ENCODE results near the gene SEPTIN7.
"Not testable (repeated sequence)": the region's sequence is repeated elsewhere in the genome, so short reads cannot be mapped to it uniquely, and the experiment has no call there.

SEPTIN7 gene

GRCh38 chr7:35800718-35801391, at the start of gene SEPTIN7:
TSS of gene SEPTIN7 (plus strand) at chr7:35801057. CDS start at chr7:35801210, 153 bp downstream.
- peak; percentile 98 for DNase-seq

GRCh38 chr7:35752742-35753141, 48.1 kb upstream of the SEPTIN7 start:
- no peak for DNase-seq

GRCh38 chr7:35753761-35754603, 46.9 kb upstream of the SEPTIN7 start:
- no peak for DNase-seq

- DNase-seq, result no peak
These were observed 46.1 kb upstream of the SEPTIN7 start for GRCh38 chr7:35754741-35755140.

- DNase-seq, result no peak
These were observed 45.1 kb upstream of the SEPTIN7 start for GRCh38 chr7:35755711-35756110.

GRCh38 chr7:35756453-35756852, 44.4 kb upstream of the SEPTIN7 start:
- not testable (repeated sequence) for DNase-seq

GRCh38 chr7:35757574-35757973, 43.3 kb upstream of the SEPTIN7 start:
- no peak for DNase-seq

GRCh38 chr7:35758421-35758820, 42.4 kb upstream of the SEPTIN7 start:
- DNase-seq, result no peak

GRCh38 chr7:35760143-35760745, 40.6 kb upstream of the SEPTIN7 start:
- no peak for DNase-seq

GRCh38 chr7:35761871-35762677, 38.8 kb upstream of the SEPTIN7 start:
- DNase-seq, result peak; percentile 36

- no peak for DNase-seq
These were observed 38.1 kb upstream of the SEPTIN7 start for GRCh38 chr7:35762781-35763180.

- no peak for DNase-seq
These were observed 32.5 kb upstream of the SEPTIN7 start for GRCh38 chr7:35768346-35768745.

- no peak for DNase-seq
These were observed 29.1 kb upstream of the SEPTIN7 start for GRCh38 chr7:35771776-35772175.

GRCh38 chr7:35773994-35774393, 26.9 kb upstream of the SEPTIN7 start:
- DNase-seq, result no peak

- DNase-seq, result no peak
These were observed 24.2 kb upstream of the SEPTIN7 start for GRCh38 chr7:35776686-35777085.

GRCh38 chr7:35777121-35777520, 23.7 kb upstream of the SEPTIN7 start:
- DNase-seq, result no peak

- DNase-seq, result no peak
These were observed 20.8 kb upstream of the SEPTIN7 start for GRCh38 chr7:35780070-35780469.

GRCh38 chr7:35781200-35781701, 19.6 kb upstream of the SEPTIN7 start:
- DNase-seq, result no peak

GRCh38 chr7:35781767-35782515, 18.9 kb upstream of the SEPTIN7 start:
- DNase-seq, result no peak

- no peak for DNase-seq
These were observed 16.5 kb upstream of the SEPTIN7 start for GRCh38 chr7:35784332-35784731.

GRCh38 chr7:35785250-35785649, 15.6 kb upstream of the SEPTIN7 start:
- no peak for DNase-seq

GRCh38 chr7:35787925-35788324, 12.9 kb upstream of the SEPTIN7 start:
- no peak for DNase-seq

Measured in amniotic stem cell (primary cell).